Stimulated activated CD8-positive, alpha-beta memory T cell treated with anti-CD3 and anti-CD28 coated beads, Interleukin-12 subunit alpha, Interleukin-12 subunit beta, amount 100 ng/mL, for 24 hours (primary cell): ENCODE data around the gene ZNF71.
A peak's percentile ranks its signal among the peaks of the same experiment; 100 is the strongest.
"Not testable (repeated sequence)": the region's sequence is repeated elsewhere in the genome, so short reads cannot be mapped to it uniquely, and the experiment has no call there.

Source experiments
- DNase-seq: peaks from one replicate; pipeline ENCODE4 v3.0.0-alpha.2; 2020; ENCODE audit errors: extremely low read depth

Gene ZNF71

DNA sequence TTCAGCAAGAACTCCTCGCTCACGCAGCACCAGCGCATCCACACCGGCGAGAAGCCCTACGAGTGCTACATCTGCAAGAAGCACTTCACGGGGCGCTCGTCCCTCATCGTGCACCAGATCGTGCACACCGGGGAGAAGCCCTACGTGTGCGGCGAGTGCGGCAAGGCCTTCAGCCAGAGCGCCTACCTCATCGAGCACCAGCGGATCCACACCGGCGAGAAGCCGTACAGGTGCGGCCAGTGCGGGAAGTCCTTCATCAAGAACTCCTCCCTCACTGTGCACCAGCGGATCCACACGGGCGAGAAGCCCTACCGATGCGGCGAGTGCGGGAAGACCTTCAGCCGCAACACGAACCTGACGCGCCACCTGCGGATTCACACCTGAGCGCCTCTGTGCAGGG lies 27.3 kb downstream of the ZNF71 start:
- DNase-seq = no peak

DNA sequence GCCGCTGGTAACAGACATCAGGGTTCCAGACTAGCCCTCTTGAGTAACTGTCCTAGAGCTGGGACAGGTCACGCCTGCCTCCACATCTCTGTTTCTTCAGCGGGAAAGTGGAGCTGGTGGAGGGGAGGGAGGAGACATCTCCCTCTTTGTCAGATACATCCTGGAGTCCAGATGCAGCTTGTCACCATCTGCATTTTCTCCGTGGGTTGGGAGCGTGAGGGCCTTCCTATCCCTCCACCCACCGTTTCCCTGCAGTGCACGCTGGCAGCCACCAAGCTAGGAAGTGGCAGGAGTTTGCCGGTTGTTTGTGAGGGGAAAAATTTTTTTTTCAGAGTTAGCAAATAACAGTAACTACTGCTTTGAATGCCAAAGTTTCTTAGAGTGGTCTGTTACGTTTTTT lies 27.9 kb downstream of the ZNF71 start:
- no peak for DNase-seq

DNA sequence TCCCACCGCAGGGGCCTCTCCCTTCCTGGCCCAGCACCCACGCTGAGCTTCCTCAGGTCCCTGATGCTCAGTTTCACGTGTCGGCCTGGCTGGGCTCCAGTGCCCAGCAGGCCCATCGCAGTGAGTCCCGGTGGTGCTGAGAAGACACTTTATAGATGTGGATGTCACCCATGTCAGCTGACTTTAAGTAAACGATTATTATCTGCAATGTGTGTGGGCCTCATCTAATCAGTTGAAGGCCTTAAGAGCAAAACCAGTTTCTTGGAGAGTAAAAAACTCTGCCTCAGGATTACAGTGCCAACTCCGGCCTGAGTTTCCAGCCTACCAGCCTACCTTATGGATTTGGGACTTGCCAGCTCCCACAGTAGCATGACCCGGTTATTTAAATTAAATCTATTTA lies 30.6 kb downstream of the ZNF71 start:
- no peak for DNase-seq

DNA sequence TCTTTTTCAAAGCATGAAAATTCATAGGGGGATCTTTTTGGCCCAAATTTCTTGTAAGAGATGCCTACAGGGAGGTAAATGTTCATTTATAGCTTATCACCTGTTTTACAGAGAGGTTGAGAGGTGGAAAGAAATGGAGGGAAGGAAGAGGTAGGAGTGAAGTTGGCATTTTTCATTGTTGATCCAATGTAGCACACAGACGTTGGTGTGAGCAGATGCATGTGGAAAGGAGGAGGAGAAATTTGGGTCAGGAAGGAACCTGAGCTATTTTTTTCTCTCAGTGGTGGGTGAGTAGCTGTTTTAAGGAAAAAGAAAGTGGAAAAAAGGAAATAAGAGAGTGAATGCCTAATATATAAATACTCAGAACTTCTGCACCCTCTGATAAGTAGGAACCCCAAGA lies 37.9 kb downstream of the ZNF71 start:
- DNase-seq = no peak

DNA sequence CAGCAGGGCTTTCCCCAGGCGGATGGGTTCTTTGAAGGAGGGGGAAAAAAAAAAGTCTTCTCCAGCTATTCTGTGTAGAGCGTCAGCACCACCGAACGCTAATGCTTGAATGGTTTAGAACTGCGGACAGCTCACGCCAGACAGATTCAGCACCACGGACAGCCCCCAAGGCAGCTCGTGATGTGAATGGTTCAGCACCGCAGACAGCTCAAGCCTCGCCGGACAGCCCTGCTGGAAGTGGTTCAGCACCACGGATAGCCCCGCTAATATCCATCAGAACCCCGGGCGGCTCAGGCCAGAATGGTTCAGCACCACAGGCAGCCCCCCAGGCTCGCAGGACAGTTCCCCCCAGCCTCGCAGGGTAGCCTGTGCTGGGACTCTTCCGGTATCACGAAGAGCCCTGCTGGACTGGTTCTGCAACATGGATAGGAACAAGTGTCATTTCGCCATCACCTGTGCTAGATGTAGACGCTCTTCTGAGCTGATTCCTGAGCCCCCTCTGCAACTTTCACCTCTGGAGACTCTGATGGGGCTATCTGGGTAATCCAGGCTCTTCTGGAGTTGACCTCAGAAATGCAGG lies 43.0 kb downstream of the ZNF71 start:
- no peak for DNase-seq

DNA sequence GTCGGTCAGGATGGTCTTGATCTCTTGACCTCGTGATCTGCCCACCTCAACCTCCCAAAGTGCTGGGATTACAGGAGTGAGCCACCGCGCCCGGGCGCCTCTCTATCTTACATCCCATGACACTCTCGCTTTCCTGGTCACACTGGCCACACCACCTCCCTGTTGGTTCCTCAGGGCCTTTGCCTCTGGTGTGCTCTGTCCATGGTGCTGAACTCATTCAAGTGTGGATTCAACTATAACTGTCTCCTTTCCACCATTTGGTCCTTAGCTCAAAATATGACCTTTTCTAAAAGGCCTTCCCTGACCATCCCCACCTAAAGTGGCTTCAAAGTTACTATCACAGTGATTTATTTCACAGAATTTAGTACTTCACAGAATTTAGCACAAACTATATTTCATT lies 44.1 kb downstream of the ZNF71 start:
- DNase-seq = no peak

DNA sequence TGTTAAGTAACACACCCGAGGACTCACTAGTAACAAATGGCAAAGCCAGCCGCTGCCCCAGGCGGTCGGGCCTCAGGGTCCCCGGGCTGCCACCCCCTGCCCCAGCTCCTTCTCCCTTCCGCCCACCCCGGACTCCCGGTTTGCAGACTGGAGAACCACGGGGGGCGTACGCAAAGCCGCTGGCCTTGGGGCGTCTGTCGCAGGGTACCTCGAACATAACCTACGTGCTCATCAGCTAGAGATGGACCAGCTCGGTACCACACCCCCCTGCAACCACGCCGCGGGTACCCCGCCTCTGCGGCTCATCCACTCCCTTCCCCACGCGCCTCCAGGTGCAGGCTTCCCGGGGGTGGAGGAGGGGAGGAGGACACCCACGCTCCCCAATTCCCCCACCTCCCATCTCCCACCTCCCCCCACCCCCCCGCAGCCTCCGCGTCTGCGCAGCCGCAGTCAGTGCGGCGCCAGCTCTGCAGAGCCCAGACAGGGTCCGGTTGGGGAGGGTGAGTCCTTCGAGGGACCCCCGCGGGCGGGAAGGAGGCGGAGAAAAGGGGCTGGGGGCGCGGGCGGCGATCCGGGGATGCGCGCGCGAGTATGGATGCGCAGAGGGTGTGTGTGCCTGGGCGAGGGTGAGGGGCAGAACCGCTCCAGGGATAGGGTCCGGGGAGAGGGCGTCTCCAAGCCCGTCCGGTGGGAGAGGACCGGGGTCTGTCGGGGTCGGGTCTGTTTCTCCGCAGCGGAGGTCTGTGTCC lies 47.8 kb downstream of the ZNF71 start, which contains the start of gene SMIM17:
Gene SMIM17 (plus strand): TSS at position 449 of the 749 bp plus-strand sequence. CDS start 2,509 bp downstream, outside the sequence.
- no peak for DNase-seq

DNA sequence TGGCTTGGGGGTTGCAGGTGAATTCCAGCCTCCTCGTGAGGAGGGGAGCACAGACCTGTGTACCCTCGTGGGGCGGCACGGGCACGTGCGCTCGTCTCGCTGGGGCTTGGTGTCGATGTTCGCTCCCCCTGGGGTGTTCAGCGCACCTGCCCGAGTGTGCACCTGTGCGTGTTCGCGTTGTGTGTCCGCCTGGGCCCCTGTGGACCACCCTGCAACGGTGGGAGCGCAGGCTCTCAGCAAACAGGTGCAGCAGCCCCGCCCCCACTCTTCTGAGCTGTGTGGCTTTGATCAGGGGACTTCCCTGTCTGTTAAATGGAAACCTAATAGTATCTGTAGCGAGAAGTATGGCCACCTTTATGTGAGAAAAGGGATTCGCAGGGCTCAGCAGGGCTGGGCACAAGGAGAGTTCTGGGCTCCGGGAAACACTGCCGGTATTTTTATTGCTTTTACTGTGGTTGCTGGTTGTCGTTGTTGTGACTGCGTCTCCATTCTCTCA lies 48.4 kb downstream of the ZNF71 start:
- DNase-seq = no peak

DNA sequence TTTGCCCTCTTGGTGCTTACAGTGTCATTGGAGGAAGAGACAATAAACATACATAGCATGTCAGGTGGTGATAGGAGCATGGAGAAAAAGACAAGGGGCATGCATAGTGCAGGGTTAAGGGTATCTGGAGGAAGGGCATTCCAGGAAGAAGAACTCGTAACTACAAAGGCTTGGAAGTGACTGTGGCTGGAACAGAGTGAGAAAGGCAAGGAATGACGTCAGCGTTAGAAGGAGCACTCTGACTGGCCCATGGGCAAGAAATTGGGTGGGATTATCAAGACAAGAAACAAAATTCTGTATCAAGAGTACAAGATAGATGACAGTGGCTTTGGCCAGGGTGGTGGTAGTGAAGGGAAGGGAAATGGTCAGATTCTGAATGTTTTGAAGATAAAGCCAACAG lies 59.0 kb downstream of the ZNF71 start:
- no peak for DNase-seq

DNA sequence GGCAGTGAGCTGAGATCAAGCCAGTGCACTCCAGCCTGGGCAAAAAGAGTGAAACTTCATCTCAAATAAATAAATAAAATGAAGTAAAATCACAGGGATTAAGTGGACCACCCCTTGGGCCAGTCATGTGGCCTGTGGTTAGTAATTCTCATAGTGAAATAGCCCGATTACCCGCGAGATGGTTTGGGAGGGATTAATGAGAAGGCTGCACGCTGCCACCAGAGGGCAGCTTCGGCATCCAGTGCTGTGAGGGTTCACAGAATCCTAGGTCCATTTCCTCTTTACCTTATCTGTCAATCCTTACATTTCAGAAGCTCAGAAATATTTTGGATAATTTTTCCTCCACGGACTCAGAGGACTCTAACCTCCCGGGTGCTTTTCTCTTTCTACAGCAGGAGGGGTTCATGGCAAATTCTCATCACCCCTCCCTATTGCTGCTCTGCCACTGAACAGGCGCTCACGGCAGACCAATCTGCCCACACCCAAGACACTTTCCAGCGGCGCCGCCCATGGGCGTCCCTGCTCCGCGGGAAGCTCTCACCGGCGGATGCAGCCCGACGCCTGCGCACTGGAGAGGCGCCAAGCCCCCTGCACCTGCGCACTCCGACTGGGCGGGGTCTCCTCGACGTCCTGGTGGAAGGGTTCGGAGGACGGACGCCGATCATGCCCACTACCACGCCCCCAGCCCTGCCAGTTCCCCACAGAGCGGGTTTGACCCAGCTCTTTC lies 65.4 kb downstream of the ZNF71 start:
- no peak for DNase-seq

DNA sequence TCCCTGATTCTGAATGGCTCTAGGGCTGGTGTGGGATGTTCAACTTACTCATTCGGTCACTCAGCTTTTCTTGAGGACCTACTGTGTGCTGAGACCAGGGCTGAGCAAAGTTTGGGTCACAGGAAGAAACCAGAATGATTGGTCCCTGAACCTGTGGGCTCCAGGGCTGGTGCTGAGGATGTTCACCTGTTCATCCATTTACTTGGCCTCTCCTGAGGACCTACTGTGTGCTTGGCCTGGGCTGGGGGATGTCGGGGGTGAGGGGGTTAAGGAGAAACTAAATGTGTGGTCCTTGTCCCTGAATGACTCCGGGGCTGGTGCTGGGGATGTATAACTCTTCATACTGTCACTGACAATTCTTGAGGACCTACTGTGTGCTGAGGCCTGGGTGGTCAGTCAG lies 66.1 kb downstream of the ZNF71 start:
- no peak for DNase-seq

DNA sequence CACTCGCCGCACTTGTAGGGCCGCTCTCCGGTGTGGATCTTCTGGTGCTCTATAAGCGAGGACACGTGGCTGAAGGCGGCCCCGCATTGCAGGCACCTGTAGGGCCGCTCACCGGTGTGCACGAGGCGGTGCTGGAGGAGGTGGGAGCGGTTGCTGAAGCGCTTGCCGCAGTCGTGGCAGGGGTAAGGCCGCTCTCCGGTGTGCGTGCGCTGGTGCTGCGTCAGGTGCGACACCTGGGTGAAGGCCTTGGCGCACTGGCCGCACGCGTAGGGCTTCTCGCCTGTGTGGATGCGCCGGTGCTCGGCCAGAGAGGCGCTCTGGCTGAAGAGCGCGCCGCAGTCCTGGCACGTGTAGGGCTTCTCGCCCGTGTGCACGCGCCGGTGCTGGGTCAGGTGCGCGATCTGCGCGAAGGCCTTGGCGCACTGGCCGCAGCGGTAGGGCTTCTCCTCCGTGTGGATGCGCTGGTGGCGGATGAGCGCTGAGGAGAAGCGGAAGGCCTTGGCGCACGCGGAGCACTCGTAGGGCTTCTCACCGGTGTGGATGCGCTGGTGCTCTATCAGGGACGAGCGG lies 68.9 kb downstream of the ZNF71 start:
- no peak for DNase-seq

DNA sequence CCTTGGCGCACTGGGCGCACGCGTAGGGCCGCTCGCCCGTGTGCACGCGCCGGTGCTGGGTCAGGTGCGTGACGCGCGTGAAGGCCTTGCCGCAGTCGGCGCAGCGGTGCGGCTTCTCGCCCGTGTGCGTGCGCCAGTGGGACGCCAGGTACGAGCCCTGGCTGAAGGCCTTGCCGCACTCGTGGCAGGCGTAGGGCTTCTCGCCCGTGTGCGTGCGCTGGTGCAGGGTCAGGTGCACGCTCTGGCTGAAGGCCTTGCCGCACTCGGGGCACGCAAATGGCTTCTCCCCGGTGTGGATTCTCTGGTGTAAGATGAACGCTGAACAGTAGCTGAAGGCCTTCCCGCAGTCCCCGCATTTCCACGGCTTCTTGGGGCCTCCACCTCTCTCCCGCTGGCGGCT lies 69.4 kb downstream of the ZNF71 start:
- DNase-seq = no peak

DNA sequence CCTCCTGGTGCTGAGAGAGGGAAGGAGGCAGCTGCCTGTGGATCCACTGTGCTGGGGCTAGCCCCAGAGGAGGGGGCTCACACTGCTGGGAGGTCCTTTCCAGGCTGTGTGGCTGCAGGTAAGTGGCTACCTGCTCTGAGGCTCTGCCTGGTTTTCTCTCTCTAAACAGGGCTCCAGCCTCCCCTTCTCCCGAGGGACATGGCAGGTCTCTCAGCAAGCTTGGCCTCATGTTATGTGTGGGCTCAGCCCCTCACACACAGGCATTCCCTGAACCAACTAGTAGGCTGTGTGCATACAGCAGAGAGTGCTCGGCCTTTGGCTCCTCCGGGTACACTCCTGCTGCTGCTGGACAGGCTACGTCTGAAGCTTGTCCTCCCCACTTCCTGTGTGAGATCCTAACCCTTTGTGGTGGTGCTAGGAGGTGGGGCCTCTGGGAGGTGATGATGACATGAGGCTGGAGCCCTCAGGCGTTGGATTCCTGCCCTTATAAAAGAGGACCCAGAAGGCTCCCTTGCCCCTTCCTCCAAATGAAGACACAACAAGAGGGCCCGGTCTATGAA lies 72.3 kb downstream of the ZNF71 start:
- DNase-seq = no peak

DNA sequence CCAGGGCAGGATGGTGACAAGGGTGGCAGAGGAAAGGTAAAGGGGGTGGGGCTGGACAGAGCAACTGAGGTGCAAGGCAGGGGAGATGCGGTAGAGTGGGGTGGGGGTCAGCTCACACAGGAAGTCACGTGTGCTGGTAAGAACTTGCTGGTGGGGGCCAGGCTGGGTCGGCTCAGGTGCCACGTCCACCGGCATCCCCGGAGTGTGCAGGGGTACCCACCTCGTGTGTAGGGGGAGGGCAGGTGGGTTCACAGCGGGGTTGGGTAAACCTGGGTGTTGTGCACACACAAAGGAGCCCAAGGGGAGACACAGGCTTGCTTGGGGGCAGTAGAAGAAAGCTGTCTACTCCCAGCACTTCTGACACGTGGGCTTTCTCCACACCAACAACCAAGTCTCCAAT lies 73.6 kb downstream of the ZNF71 start:
- no peak for DNase-seq

DNA sequence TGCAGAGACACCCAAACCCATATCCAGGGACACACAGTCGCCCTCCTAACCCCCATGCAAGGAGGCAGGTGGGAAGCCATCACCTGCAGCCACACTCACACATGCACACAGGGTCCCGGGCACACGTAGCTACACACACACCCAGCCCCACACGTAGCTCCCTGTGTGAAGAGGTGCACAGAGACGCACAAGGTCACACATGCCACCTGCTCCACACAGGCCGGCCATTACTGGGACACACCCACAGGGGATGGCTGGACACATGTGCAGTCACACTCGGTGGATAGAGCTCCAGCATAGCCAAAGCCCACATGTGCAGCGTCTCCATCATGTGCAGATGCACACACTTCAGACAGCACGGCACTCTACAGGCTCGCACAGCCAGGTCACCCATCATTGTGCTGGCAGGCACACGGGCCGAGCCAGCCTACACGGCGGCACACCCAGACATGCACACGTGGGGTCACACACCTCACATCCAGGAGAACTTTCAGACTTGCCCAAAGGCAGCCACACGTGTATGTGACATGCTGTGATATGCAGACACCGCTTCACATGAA lies 75.4 kb downstream of the ZNF71 start:
- DNase-seq = no peak

DNA sequence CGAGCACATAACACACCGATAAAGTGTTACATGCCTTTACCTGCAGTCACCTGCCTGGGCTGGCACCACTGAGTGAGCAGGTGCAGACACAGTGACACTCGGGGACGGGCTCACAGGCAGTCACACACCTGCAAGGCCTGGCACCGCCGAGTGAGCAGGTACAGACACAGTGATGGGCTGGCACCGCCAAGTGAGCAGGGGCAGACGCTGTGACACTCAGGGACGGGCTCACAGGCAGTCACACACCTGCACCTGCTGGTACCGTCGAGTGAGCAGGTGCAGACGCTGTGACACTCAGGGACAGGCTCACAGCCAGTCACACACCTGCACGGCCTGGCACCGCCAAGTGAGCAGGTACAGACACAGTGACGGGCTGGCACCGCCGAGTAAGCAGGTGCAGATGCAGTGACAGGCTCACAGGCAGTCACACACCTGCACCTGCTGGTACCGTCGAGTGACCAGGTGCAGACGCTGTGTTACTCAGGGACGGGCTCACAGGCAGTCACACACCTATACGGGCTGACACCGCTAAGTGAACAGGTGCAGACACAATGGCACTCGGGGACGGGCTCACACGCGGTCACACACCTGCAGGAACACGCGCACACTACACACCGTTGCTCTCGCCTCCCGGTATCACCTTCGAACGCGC lies 76.0 kb downstream of the ZNF71 start:
- no peak for DNase-seq

DNA sequence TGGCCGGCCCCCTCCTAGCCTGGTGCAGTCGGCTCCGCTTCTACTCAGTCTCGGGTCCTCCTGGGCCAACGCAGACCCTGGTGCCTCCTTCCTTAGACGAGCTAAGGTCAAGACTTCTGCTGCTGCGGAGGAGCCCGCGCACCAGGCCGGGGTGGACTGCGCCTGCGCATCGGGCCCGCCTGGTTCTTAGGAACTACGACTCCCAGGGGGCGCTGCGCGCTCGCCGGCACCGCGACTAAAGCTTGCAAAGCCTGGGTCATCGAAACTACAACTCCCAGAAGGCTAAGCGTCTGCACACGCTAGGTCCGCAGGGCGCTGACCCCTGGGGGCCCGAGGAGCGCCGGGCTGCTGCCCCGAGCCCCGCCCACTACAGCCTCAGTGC lies 76.5 kb downstream of the ZNF71 start, which contains the start of gene ZNF835:
Gene ZNF835 (minus strand): TSS at position 145 of the 382 bp plus-strand sequence. CDS start 6,559 bp downstream, outside the sequence.
- peak; percentile 67 for DNase-seq

DNA sequence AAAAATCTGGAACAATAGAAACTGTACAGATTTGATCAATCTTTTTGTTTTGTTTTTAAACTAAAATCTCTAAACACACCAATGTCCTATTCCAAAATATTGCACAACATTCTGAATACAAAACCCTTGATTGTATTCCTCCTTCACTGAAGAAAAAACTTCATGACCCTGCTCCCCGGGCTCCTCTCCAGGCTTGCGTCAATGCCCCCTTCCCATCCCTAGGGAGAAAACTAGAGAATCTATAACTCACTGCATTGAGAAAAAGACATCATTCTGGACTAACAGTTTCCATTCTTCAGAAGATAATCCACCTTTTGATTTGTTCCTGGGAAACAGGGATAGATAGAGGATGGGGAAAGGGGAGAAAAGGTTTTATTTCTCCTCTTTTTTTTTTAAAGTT lies 77.5 kb downstream of the ZNF71 start:
- not testable (repeated sequence) for DNase-seq
